ENCODE data around the gene AOPEP. TPM values are rescaled to one million over a fixed set of nuclear protein-coding genes. Genes with fewer than 3 reads are reported as not detected.

AOPEP gene
- total RNA-seq, 6 experiments from 2014 or later, result 36.6 to 110 (median 63.3) TPM

- 60% methylated on average over 10 of the region's 15 CpGs for WGBS (ENCODE audit: insufficient coverage, low coverage, low lambda C conversion rate, missing lambda C conversion rate)
- intact Hi-C loops (cut with DNase I), result no loop called here
- no peaks in the 10 kb centered on the region for H3K4me1 ChIP-seq
- H3K9me3 ChIP-seq, result no peaks in the 10 kb centered on the region
- no peak overlapping the region for H3K4me3 ChIP-seq
- no peak overlapping the region for H3K27ac ChIP-seq
- TF ChIP-seq CTCF (IDR thresholded peaks at IDR 0.05), result no peak
- no peak for TF ChIP-seq POLR2A (IDR thresholded peaks at IDR 0.05)
- H3K27me3 ChIP-seq, result no peaks in the 10 kb centered on the region
- DNase-seq, result no peak
- ATAC-seq, result peak; percentile 8 to 31 (median 17)
- H3K36me3 ChIP-seq, result peaks cover 0 to 27% (median 0%) of the 10 kb centered on the region in 4 donors
Observed at GRCh38 chr9:95103281-95103771, 376.8 kb downstream of the AOPEP start.

GRCh38 chr9:95103871-95104580 is 377.5 kb downstream of the AOPEP start:
- 77% methylated on average over 5 of the region's 20 CpGs for WGBS (ENCODE audit: insufficient coverage, low coverage, low lambda C conversion rate, missing lambda C conversion rate)
- TF ChIP-seq POLR2A (IDR thresholded peaks at IDR 0.05), result no peak
- no peak for TF ChIP-seq CTCF (IDR thresholded peaks at IDR 0.05)
- peak in 2 of 4 donors; percentile 4 to 11 for ATAC-seq
- Histone ChIP-seq H3K9me3 (no peaks in the 10 kb centered on the region), H3K36me3 (peaks cover 0 to 27% (median 0%) of the 10 kb centered on the region in 4 donors), H3K27ac (no peak overlapping the region), H3K27me3 (no peaks in the 10 kb centered on the region), H3K4me3 (no peak overlapping the region), H3K4me1 (no peaks in the 10 kb centered on the region)
- DNase-seq, result no peak
- intact Hi-C loops (cut with DNase I), result no loop called here

- WGBS (ENCODE audit: insufficient coverage, low coverage, low lambda C conversion rate, missing lambda C conversion rate), result 88% methylated on average over 4 of the region's 8 CpGs
- no peak overlapping the region for H3K27ac ChIP-seq
- H3K4me1 ChIP-seq, result no peaks in the 10 kb centered on the region
- DNase-seq (no peak), ATAC-seq (peak in 2 of 4 donors; percentile 2 to 3)
- no peaks in the 10 kb centered on the region for H3K9me3 ChIP-seq
- intact Hi-C loops (cut with DNase I), result no loop called here
- H3K27me3 ChIP-seq, result no peaks in the 10 kb centered on the region
- TF ChIP-seq POLR2A (IDR thresholded peaks at IDR 0.05) (no peak), CTCF (IDR thresholded peaks at IDR 0.05) (no peak)
- H3K4me3 ChIP-seq, result no peak overlapping the region
- peaks cover 0 to 27% (median 0%) of the 10 kb centered on the region in 4 donors for H3K36me3 ChIP-seq
Observed at GRCh38 chr9:95104581-95104960, 378.1 kb downstream of the AOPEP start.

- no peaks in the 10 kb centered on the region for H3K27me3 ChIP-seq
- no peak for ATAC-seq
- WGBS (ENCODE audit: insufficient coverage, low coverage, low lambda C conversion rate, missing lambda C conversion rate), result 86% methylated on average over 10 of the region's 12 CpGs
- no peak overlapping the region for H3K27ac ChIP-seq
- H3K36me3 ChIP-seq, result peaks cover 0 to 25% (median 0%) of the 10 kb centered on the region in 4 donors
- H3K4me3 ChIP-seq, result no peak overlapping the region
- intact Hi-C loops (cut with DNase I), result no loop called here
- H3K4me1 ChIP-seq, result no peaks in the 10 kb centered on the region
- TF ChIP-seq POLR2A (IDR thresholded peaks at IDR 0.05), result no peak
- no peak for TF ChIP-seq CTCF (IDR thresholded peaks at IDR 0.05)
- H3K9me3 ChIP-seq, result no peaks in the 10 kb centered on the region
- no peak for DNase-seq
Observed at GRCh38 chr9:95104980-95105379, 378.5 kb downstream of the AOPEP start.
